GM12873 (cell line): ENCODE measurements around the gene ESRRB.

Experiments used
- TF ChIP-seq, protein P1 (sequence below): IDR thresholded peaks from 2 replicates; pipeline ENCODE4 v1.5.1; 2012; ENCODE audit warnings: low read depth, mild to moderate bottlenecking, moderate library complexity, low read length, control low read depth; ENCODE audit not compliant: insufficient read depth; ENCODE audit errors: missing control alignments

The ESRRB gene

DNA sequence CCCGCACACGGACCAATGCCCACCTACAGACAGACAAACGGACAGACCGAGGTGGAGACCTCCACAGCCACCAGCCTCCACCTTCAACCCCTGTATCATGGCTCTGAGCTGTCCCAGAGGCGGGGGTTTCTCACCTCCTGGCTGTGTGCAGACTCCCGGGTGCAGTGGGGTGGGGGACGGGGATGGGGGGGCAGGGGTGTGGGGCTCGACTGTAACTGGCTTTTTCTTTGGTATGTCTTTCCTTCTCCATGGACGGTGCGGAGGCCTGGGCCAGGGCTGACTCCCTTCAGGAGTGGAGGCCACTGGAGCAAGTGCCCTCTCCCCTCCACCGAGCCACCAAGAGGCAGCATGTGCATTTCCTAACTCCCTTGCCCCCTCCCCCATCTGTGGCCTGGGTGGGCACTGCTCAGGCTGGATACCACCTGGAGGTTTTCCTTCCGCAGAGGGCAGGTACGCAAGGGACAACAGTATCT lies 122.6 kb downstream of the ESRRB start:
- TF ChIP-seq, protein P1, sequence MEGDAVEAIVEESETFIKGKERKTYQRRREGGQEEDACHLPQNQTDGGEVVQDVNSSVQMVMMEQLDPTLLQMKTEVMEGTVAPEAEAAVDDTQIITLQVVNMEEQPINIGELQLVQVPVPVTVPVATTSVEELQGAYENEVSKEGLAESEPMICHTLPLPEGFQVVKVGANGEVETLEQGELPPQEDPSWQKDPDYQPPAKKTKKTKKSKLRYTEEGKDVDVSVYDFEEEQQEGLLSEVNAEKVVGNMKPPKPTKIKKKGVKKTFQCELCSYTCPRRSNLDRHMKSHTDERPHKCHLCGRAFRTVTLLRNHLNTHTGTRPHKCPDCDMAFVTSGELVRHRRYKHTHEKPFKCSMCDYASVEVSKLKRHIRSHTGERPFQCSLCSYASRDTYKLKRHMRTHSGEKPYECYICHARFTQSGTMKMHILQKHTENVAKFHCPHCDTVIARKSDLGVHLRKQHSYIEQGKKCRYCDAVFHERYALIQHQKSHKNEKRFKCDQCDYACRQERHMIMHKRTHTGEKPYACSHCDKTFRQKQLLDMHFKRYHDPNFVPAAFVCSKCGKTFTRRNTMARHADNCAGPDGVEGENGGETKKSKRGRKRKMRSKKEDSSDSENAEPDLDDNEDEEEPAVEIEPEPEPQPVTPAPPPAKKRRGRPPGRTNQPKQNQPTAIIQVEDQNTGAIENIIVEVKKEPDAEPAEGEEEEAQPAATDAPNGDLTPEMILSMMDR = no peak

DNA sequence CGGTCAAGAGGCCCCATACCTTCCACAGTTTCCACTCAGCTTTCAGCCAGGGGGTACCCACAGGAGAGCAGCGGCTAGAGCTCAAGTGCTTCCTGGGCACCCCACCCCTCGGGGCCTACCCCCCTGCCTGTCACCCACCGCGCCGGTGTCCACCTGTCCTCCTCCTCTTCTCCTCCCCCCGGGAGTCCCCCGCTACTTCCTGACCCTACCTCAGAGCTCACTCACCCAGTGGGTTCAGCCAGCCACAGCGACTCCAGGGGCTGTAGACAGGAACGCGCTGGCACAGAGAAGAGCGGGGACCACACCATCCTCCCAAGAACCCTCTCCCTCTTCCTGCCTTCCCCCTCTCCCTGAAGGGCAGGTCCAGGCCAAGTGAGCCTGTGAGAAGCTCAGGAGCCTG lies 123.0 kb downstream of the ESRRB start:
- TF ChIP-seq, protein P1 = no peak

DNA sequence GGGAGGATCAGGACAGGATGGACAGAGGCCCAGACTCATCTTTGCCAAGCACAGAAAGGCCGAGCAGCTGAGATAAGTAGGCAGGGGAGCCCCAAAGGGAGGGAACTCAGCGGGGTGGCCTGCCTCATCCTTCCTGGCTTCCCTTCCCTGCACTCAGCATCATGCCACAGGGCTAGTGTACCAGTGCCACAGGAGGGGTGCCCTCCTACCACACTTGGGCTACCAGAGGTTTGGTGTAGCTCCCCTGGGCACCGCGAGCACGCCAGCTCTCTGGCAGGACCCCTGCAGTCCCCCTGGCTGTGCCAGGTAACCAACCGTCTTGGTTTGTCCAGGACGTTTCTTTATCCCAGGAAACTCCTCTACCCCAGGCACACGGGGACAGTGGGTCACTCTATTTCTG lies 123.5 kb downstream of the ESRRB start:
- TF ChIP-seq, protein P1 = no peak

DNA sequence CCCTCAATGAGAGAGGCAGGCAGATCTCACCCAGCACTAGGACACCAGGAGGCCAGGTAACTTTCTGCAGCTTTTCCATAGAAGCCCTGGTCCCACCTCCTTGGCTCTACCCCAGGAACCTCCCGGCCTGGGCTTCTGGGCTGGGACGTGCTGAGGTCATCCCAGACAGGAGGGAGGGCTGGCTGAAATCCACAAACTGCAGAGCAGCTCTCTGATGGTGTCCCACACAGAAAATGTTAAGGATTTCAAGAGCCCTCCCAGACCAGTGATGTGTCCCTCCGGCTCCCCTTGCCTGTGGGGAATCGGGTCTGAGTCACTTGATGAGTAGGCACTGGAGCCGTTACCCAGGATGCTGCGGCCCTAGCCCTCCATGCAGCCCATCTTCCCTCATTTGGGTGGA lies 124.1 kb downstream of the ESRRB start:
- TF ChIP-seq, protein P1 = no peak

DNA sequence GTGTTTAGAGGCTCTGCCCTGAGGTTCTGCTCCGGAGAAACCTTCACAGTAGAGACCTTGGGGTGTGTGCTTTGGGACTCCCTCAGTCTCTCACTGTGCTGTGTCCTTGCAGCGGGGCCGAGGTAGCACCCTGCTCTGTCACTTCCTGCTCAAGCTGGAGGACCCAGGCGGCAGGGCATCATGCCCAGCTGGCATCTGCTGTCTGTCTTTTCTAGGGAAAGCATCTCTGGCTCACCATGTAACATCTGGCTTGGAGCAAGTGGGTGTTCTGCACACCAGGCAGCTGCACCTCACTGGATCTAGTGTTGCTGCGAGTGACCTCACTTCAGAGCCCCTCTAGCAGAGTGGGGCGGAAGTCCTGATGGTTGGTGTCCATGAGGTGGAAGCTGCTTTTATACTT lies 124.5 kb downstream of the ESRRB start:
- TF ChIP-seq, protein P1 = no peak

DNA sequence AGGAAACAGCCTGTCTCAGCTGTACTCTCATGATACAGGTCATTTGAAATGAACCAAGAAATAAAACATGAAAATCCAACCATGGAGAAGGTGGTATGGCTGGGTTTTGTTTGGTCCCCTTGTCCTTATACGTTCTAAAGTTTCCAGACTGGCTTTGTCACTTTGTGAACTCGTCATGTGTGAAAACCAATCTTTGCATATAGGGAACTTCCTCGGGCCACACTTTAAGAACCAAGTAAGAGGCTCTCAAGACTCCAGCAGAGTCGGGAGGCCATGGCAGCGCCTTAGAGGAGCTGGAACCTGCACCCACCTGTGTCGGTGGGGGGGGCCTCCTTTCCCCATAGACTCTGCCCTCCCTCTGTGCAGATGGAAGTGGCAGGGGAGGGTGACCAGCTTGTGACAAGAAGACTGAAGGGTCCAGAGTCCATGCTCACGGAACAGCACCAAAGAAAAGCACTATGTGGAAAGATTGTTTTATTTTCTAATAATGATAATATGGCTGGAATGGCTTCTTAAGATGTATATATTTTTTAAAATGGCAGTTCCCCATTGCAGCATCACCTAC lies 125.3 kb downstream of the ESRRB start:
- TF ChIP-seq, protein P1 = no peak

DNA sequence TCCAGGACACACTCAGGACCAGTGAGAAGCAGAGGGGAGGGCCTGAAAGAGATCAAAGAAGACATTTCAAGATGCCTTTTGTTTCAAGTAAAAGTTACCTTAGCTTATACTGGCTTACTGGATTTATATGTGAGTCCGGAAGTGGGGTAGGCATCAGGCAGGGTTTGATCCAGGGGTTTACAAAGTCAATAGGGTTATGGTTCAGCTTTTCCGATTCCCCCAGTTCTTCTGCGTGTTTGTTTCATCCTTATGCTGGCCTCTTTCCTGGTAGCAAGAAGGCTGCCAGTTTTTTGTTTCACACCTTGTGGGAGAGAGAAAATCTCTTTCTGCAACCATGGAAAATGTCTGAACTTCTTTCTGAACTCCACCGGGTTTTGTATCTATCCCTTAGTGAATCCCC lies 126.3 kb downstream of the ESRRB start:
- TF ChIP-seq, protein P1 = no peak
